HepG2 (cell line): ENCODE measurements around the gene CTDSP1. TPM values are rescaled to one million over a fixed set of nuclear protein-coding genes. Genes with fewer than 3 reads are reported as not detected.

Experiments used
- ASH2L ChIP-seq: fragments of 300-600, 200-600 bp; sonication (generic); IDR thresholded peaks from 2 replicates; pipeline ENCODE4 v1.7.0; 2017; ENCODE audit warnings: low read depth, mild to moderate bottlenecking, moderate library complexity, mixed read lengths, low read length; ENCODE audit not compliant: insufficient read length
- BCL6 ChIP-seq: IDR thresholded peaks from 2 replicates; pipeline ENCODE4 v1.6.1; 2016; ENCODE audit warnings: missing genetic modification reagents, missing compliant biosample characterization
- BHLHE40 ChIP-seq: IDR thresholded peaks from 2 replicates; pipeline ENCODE4 v1.6.1; 2011; ENCODE audit warnings: low read length, improper control_type of control experiment
- CBX2 ChIP-seq, 2 experiments: fragments of 200-600 bp in 1 of 2; sonication (generic); formaldehyde crosslinking in 1 of 2; IDR thresholded peaks; 2 replicates each; pipeline versions ENCODE4 v1.7.0 to v1.8.1; 2018 to 2022; ENCODE audit warnings: low read depth in 2 of 2, low read length in 1 of 2, mild to moderate bottlenecking in 1 of 2, missing genetic modification reagents in 1 of 2
- FOXK1 ChIP-seq: sonication (generic); formaldehyde crosslinking; IDR thresholded peaks from 2 replicates; pipeline ENCODE4 v1.4.0; 2020; ENCODE audit warnings: low read depth, missing genetic modification reagents, borderline replicate concordance
- HOXA3 ChIP-seq: sonication (generic); formaldehyde crosslinking; IDR thresholded peaks from 2 replicates; pipeline ENCODE4 v1.5.0; 2020; ENCODE audit warnings: missing genetic modification reagents
- KLF6 ChIP-seq: IDR thresholded peaks from 2 replicates; pipeline ENCODE4 v1.8.0; 2016; ENCODE audit warnings: missing biosample characterization, missing genetic modification reagents
- MED8 ChIP-seq: sonication (generic); formaldehyde crosslinking; IDR thresholded peaks from 2 replicates; pipeline ENCODE4 v1.8.1; 2023; ENCODE audit warnings: mild to moderate bottlenecking, missing genetic modification reagents; ENCODE audit not compliant: insufficient replicate concordance
- PAF1 ChIP-seq: IDR thresholded peaks from 2 replicates; pipeline ENCODE4 v1.6.1; 2016; ENCODE audit warnings: missing genetic modification reagents, missing compliant biosample characterization
- PPARG ChIP-seq: conservative IDR thresholded peaks from 2 replicates; pipeline ENCODE4 v1.6.1; 2016; ENCODE audit warnings: missing biosample characterization, missing genetic modification reagents
- PRDM10 ChIP-seq: sonication (generic); formaldehyde crosslinking; IDR thresholded peaks from 2 replicates; pipeline ENCODE4 v1.4.0; 2020; ENCODE audit warnings: low read depth, missing genetic modification reagents
- PREB ChIP-seq: sonication (generic); formaldehyde crosslinking; IDR thresholded peaks from 2 replicates; pipeline ENCODE4 v1.4.0; 2020; ENCODE audit warnings: missing genetic modification reagents
- RERE ChIP-seq: IDR thresholded peaks from 2 replicates; pipeline ENCODE4 v1.6.1; 2016; ENCODE audit warnings: low read depth, missing genetic modification reagents, missing compliant biosample characterization
- SIX4 ChIP-seq: sonication (generic); formaldehyde crosslinking; IDR thresholded peaks from 2 replicates; pipeline ENCODE4 v1.4.0; 2020; ENCODE audit warnings: missing genetic modification reagents
- ZNF24 ChIP-seq: fragments of 450-650 bp; IDR thresholded peaks from 2 replicates; pipeline ENCODE4 v1.6.1; 2017; ENCODE audit warnings: antibody characterized with exemption, mild to moderate bottlenecking
- ZNF704 ChIP-seq: sonication (generic); formaldehyde crosslinking; IDR thresholded peaks from 2 replicates; pipeline ENCODE4 v1.8.1; 2023; ENCODE audit warnings: mild to moderate bottlenecking, inconsistent platforms, moderate library complexity, missing genetic modification reagents, borderline replicate concordance
- polyA plus RNA-seq, 8 experiments: library from polyadenylated mRNA; depleted of rRNA in 3 of 8; stranded (reverse) in 7 of 8; unstranded in 1 of 8; fragments of >200 nt; fragmentation: Illumina TruSeq in 4 of 8; extraction: Trizol in 4 of 8; gene quantifications; 2 replicates each; pipeline versions ENCODE4 v1.2.1 to v1.2.3, GENCODE V29; 2011 to 2016; ENCODE audit warnings: low read depth in 4 of 8, missing spikeins in 1 of 8, mixed read lengths in 1 of 8; ENCODE audit not compliant: insufficient read depth in 1 of 8
- total RNA-seq, 5 experiments: library from RNA; depleted of rRNA; stranded (reverse); fragments of >200 nt; fragmentation: Illumina TruSeq; extraction: Trizol; gene quantifications; 2 replicates each; pipeline ENCODE4 v1.2.3, GENCODE V29; 2016; ENCODE audit warnings: low read depth in 1 of 5
- TF ChIP-seq, protein P1 (sequence below): sonication (generic); formaldehyde crosslinking; IDR thresholded peaks from 2 replicates; pipeline ENCODE4 v1.8.1; 2023; ENCODE audit warnings: mild to moderate bottlenecking, missing genetic modification reagents, borderline replicate concordance

The CTDSP1 gene
- total and polyA plus RNA-seq, 2 of the 13 experiments (the other 11 are each of a cell fraction or from before 2014, with no cell fraction given), result 91.0 to 268 TPM

GRCh38 chr2:218418717-218419458 is 19.2 kb downstream of the CTDSP1 start, which contains the start of gene VIL1 (continued):
- no peak for TF ChIP-seq ZNF24
- peak; percentile 40; the same call in 1 of the 2 replicates for TF ChIP-seq SIX4 (CRISPR knock-in tag)
- peak; percentile 85 for TF ChIP-seq HOXA3 (CRISPR knock-in tag)
- TF ChIP-seq BHLHE40, result no peak
- no peak for TF ChIP-seq PAF1
- peak; percentile 54 for TF ChIP-seq BCL6 (CRISPR knock-in tag)
- TF ChIP-seq KLF6 (CRISPR knock-in tag), result peak; percentile 75; the same call in 1 of the 2 replicates
- peak; percentile 35; the same call in 1 of the 2 replicates for TF ChIP-seq FOXK1 (CRISPR knock-in tag)
- peak; percentile 89 for TF ChIP-seq MED8 (CRISPR knock-in tag)
- peak; percentile 82 for TF ChIP-seq ASH2L
- TF ChIP-seq RERE (CRISPR knock-in tag), result no peak; the same call in 1 of the 2 replicates
- TF ChIP-seq, protein P1, sequence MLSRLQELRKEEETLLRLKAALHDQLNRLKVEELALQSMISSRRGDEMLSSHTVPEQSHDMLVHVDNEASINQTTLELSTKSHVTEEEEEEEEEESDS (CRISPR knock-in tag), result no peak
- TF ChIP-seq CBX2 (IDR thresholded peaks at IDR 0.05; ENCODE audit: low read depth, low read length), result no peak
- 0 out of 2 replicates have a peak, but pooled peaks have one; percentile 39 for TF ChIP-seq CBX2 (CRISPR knock-in tag; IDR thresholded peaks at IDR 0.05; ENCODE audit: low read depth)
- TF ChIP-seq ZNF704 (CRISPR knock-in tag), result 0 out of 2 replicates have a peak, but pooled peaks have one; percentile 16
- TF ChIP-seq PPARG (CRISPR knock-in tag), result peak; percentile 77; the same call in 1 of the 2 replicates
- TF ChIP-seq PREB (CRISPR knock-in tag), result no peak
- TF ChIP-seq PRDM10 (CRISPR knock-in tag), result peak; percentile 66
